SIG-M5 treated with dmso at 0.1 percent for 504 hours (cell line): ENCODE data around the gene WNK1.
A peak's percentile ranks its signal among the peaks of the same experiment; 100 is the strongest.

Source experiments
- DNase-seq: peaks from one replicate; lab custom pipeline; 2025; ENCODE audit not compliant: unreplicated experiment; lab: John Stamatoyannopoulos, UW

WNK1 gene

DNA sequence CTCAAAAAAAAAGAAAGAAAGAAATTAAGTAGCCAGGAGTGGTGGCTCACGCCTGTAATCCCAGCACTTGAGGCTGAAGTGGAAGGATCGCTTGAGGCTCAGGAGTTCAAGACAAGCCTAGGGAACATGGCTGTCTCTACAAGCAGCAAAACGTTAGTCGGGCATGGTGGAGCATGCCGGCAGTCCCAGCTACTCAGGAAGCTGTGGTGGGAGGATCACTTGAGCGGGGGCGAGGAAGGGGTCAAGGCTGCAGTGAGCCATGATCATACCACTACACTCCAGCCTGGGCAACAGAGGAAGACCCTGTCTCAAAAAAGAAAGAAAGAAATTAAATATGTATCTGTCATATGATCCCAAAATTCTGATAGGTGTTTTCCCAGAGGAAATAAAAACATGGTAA, 191.8 kb downstream of the WNK1 start:
- DNase-seq, result no peak

DNA sequence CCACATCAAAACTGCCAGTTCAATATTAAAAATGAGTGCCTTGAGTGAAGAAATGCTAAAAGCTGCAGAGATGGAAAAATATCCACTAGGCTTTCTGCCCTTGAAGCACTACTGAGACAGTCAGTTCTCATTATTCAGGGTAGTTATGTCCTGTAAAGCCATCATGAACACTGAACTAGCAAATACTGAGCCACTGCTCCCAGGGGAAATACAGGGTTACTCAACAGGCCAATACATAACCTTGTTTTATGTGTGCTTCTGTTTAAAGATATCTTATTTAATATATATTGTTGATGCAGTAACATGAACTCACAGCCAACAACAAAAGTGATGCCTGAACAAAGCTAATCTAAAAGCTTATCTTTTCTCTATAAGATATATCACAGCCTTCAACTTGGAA, 193.8 kb downstream of the WNK1 start:
- DNase-seq, result no peak

DNA sequence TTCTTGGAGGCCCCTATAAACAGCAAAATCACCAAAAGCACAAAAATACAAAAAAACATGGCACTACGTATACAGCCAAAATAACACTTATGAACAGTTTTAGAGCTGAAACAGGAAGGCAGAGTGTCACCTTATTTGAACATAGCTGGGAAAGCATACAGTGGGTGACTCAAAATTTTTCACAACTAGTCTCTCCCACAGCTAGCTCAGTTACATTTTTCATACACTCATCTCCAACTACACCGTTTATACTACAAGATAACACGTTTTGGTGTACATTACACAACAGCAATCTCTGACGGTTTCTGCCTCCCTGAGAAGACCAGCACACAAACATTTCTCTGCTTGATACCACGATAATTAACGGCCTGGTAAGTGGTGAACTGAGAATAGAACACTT, 194.3 kb downstream of the WNK1 start:
- DNase-seq, result peak; percentile 32

DNA sequence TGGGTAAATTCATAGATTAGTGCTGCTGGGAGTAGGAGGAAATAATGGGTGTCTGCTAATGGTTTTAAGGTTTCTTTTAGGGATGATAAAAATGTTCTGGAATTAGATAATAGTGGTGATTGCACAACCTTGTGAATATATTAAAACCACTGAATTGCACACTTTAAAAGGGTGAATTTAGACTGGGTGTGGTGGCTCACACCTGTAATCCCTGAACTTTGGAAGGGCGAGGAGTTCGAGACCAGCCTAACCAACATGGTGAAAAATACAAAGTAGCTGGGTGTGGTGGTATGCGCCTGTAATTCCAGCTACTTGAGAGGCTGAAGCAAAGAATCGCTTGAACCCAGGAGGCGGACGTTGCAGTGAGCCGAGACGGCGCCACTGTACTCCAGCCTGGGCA, 195.9 kb downstream of the WNK1 start:
- DNase-seq, result no peak

DNA sequence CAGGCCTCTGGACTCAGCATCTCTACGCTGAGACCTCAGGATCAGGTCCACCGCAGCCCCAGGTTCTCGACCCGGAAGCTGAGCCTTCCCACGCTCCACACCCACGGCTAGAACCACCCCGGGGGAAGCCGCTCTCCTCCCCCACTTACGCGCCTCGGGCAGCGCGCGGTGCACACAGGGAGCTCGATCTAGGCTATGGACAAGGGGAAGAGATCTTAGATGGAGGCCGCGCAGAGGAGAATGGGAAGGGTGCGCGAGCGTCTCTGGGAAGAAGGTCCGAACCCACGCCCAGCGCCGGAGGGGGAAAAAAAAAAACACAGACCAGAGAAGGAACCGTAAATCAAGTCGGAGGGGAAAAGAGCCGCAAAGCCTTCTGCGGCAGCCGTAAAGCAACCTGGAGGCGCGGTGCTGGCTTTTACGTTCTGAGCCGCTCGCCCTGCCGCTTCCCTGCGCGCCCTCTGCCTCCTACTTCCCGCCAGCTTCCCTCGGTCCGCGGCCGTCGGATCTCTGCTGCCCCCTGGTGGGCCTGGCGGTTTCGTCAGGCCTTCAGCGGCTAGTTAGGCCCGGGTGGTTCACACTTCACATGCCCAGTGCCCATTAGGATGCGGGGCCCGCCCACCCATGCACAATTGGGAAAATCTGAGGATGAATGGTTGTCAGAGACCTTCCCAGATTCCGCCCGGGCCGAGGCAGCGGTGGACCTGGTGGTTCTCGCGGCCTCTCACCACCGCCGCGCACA, 197.2 kb downstream of the WNK1 start, which contains the start of gene RAD52:
TSS of gene RAD52 (minus strand) at position 242 of the 739 bp plus-strand sequence. CDS start 16,636 bp downstream, outside the sequence.
- DNase-seq, result peak; percentile 99

DNA sequence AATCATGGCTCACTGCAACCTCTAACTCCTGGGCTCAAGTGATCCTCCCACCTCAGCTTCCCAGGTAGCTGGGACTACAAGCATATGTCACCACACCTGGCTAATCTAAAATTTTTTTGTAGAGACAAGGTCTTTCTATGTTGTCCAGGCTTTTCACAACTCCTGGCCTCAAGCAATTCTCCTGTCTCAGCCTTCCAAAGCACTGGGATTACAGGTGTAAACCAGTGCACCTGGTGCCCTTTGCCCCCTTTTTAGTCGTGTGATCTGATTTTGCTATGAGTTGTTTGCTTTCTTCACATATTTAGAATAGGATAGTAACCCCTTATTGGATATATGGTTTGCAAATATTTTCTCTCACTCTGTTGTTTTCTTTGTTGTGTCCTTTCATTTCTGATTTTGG, 198.8 kb downstream of the WNK1 start:
- DNase-seq, result no peak

DNA sequence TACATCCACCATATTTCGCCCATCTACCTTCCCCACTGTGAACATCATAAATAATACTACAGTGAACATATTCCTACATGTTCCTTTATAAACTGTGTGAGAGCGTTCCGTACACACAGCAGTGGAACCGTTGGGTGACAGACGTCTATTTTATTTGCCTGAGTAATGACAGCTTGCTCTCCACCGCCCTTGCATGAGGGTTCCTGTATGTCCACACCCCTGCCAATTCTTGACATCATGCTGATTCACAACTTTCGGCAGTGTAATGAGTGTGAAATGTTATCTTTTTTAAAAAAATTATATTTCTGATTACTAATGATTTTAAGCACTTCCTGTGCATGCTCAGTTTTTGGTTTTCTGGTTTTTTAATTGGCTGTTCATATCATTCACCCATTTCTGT, 201.4 kb downstream of the WNK1 start:
- DNase-seq, result no peak

DNA sequence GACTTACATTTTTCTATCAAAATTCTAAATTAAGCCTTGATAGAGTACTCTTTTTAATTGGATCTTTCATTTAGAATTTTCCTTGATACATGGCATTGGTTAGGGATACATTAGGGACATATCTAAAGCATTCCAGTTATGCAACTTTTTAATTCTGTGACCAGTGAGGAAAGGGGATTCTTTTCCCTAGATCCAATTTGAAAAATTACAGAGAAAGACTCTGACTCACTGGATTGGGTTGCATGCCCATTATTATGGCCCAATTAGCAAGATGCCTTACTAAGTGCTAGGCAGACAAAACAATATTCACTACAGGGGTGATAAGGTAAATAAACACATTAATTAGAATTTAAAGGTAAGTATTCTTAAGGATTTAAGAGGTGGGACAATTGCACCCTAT, 202.4 kb downstream of the WNK1 start:
- no peak for DNase-seq

DNA sequence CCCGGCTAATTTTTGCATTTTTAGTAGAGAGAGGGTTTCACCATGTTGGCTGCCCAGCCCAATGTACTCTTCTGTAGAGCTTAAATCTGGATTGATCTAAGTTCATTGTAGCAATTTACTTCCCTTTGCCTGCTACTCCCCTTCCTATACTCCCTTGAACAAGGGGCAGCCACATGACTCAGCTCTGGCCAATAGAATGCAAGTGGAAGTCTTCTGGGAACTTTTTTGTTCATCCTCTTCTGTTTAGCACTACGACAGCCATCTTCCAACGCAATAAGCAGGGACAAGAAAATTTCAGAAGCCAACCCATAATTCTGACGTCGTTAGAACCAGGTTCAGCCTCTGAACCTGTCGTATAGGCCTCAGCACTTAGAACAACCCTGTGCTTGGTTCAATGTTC, 203.6 kb downstream of the WNK1 start:
- DNase-seq, result no peak

DNA sequence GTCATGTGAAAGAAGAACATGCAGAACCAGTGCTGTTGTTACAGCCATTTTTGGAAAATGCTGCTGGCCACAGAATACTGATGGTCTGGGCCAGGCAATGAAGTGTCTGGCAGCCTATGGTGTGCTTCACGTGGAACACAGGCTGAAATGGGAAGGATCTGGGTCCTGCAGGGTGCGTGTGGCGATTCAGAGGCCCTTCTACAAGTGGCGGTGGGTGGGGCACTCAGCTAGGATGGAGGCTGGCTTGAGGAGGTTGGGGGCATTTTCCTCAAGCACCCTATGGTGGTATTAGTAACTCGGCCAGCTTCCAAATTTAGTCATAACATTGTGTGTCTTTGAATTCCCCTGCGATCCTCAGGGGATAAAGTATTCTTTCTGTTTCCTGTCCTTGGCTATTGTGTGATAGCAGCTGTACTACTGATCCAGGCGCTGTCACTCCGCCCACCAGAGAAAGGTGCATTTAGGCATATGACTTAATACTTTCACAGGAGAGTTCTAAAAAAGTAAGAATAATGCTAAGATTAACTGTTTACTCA, 206.3 kb downstream of the WNK1 start:
- DNase-seq, result no peak
